Omental fat pad (tissue), 4 donors: ENCODE results near the gene S100A14. TPM values are rescaled to one million over a fixed set of nuclear protein-coding genes. Genes with fewer than 3 reads are reported as not detected.

Source experiments
- ATAC-seq: fragments of 150-250 bp; one replicate; pipeline ENCODE4 v1.9.1; 2016; ENCODE audit warnings: mild to moderate bottlenecking, moderate library complexity; ENCODE audit not compliant: low FRiP score
- DNase-seq: peaks from one replicate; pipeline ENCODE4 v3.0.0-alpha.2; 2019; ENCODE audit warnings: low spot score
- CTCF ChIP-seq, 3 donors: fragments of 450-650 bp; IDR thresholded peaks; one replicate each; pipeline ENCODE4 v1.5.1; 2016 to 2017; ENCODE audit warnings: antibody characterized with exemption in 3 of 3, mild to moderate bottlenecking in 3 of 3, moderate library complexity in 2 of 3
- total RNA-seq, 4 donors: library from RNA; depleted of rRNA; stranded (reverse); fragments of >200 nt; gene quantifications; one replicate each; pipeline ENCODE4 v1.1.0, GENCODE V29; 2016

The S100A14 gene
- total RNA-seq, 4 donors from 2014 or later = 0.50 to 1.9 (median 1.3) TPM; not detected in 1

- ATAC-seq (peak; percentile 33), DNase-seq (no peak)
- no peak for TF ChIP-seq CTCF (IDR thresholded peaks at IDR 0.05)
Observed at GRCh38 chr1:153617663-153618062, 1.5 kb upstream of the S100A14 start.

GRCh38 chr1:153616917-153617311 is 789 bp upstream of the S100A14 start:
- DNase-seq (no peak), ATAC-seq (no peak)

DNA sequence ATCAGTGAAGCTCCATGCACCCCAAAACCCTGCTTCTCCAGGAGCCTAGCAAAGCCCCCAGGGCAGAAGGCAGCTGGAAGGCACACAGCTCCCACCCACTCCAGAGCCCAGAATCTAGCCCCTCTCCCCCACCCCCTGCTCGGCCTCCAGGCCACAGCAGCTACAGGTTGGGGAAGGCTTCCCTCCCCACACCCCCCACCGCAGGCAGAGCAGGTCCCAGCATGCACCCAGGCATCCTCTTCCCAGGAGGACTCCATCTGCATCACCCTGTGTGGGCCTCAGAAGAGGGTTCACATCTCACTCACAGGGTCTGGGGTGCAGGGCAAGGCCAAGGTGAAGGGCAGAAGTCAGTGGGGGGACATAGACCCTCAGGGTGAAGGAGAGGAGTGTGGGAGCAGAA is 719 bp downstream of the S100A14 start:
- ATAC-seq = no peak
- DNase-seq = no peak
- no peak for TF ChIP-seq CTCF (IDR thresholded peaks at IDR 0.05)

More at GRCh38 chr1:153616917-153617311, 789 bp upstream of the S100A14 start:
- TF ChIP-seq CTCF (IDR thresholded peaks at IDR 0.05) = no peak

GRCh38 chr1:153614906-153615305 is 1.2 kb downstream of the S100A14 start:
- DNase-seq (no peak), ATAC-seq (no peak)
- no peak for TF ChIP-seq CTCF (IDR thresholded peaks at IDR 0.05)

GRCh38 chr1:153614189-153614900 is 1.8 kb downstream of the S100A14 start:
- ATAC-seq (no peak), DNase-seq (no peak)
- TF ChIP-seq CTCF (IDR thresholded peaks at IDR 0.05) = no peak

- DNase-seq = no peak
- no peak for TF ChIP-seq CTCF (IDR thresholded peaks at IDR 0.05)
- no peak for ATAC-seq
Observed at GRCh38 chr1:153613406-153613805, 2.7 kb downstream of the S100A14 start.

- TF ChIP-seq CTCF (IDR thresholded peaks at IDR 0.05) = no peak
- DNase-seq (no peak), ATAC-seq (peak; percentile 41)
Observed at GRCh38 chr1:153612755-153613331, 3.3 kb downstream of the S100A14 start, which contains the start of gene S100A16. TSS of gene S100A16 (minus strand) at chr1:153613137. CDS start at chr1:153608151, 4,986 bp downstream.
